HG02852 (cell line): ENCODE data around the gene RAB3C.
A peak's percentile ranks its signal among the peaks of the same experiment; 100 is the strongest.

Experiments
- ATAC-seq: cut with Tn5 transposase; IDR thresholded peaks from one replicate; pipeline ENCODE4 v1.9.1; 2021; ENCODE audit warnings: mild to moderate bottlenecking, moderate library complexity; ENCODE audit not compliant: unreplicated experiment

Gene RAB3C

DNA sequence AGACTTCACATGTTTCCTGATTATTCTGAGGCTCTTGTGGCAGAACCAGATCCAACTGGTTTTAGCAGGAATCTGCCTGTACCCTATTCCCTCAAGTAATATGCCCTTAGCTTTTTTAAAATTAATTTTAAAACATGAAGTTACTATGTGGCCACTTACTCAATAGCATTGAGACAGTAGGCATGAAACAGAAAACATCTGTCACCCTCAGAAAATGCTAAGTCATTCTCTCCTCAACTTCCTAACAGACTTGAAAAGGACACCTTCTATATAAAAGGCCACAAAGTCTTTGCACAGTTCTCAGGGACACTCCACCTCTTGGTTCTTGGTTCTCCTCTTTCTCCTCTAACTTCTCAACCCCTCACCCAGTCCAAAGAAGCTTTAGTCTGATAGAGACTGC is 277.8 kb downstream of the RAB3C start:
- ATAC-seq: no peak

DNA sequence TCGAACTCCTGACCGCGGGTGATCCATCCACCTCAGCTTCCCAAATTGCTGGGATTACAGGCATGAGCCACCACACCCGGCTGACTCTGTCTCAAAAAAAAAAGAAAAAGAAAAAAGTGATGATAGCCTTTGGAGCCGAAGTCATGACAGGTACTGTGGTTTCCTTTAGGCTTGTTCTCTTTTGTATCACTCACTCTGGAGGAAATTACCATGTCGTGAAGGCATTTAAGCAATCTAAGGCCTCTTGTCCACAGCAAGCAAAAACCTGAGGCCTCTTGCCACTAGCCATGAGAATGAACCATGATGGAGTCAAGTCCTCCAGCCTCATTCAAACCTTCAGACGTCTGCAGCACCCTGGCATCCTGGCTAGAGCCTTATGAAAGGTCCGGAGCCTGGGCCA is 286.1 kb downstream of the RAB3C start:
- ATAC-seq: no peak

DNA sequence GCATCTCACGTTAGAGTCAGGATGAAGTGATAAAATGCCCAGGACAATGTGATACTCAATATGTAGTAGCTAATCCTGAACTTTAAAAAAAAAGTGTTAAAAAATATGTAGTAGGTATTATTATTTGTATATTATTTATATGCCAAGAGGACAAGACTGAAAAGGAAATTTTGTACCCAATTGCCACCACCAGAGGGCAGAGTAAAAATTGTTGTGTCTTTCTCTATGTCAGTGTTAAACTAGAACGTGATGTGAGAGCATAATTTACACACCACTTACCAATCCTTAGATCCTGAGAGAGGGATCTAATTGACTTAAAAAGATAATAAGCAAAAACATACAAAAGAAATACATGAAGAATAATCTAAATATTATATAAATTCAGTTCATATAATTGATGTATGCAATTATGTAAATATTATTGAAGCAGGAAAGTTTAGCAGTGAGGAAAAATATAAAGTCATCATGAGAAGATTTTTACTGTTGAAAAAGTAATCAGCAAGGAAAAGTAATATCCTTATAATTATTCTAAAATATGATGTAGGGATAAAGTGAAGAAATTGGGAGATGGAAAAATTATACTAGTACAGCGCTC is 288.9 kb downstream of the RAB3C start:
- ATAC-seq: no peak

DNA sequence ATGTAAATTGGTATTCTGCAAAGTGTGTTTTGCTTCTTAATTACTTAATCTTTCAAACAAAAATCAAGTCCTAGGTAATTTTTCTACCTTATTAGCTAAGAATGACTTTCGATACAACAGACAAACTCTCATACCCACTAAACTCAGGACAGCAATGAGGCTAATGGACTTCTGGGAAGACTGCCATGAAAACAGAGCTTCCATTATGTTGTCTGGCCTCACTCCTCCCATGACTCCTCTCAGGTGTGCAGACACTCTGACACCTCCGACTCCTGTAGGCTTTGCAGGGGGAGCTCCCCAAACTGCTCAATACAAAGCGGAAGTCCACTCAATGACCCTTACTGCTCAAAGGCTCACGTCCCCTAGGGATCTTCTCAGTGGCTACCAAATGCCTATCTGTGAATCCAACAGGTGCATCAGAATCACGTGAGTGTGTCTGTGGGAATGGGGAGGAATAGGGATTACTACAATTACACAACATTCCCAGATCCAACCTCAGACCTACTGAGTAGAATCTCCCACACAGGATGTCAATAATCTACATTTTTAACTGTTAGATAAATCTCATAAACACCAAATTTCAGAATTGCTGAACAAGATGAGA is 289.9 kb downstream of the RAB3C start:
- no peak for ATAC-seq

DNA sequence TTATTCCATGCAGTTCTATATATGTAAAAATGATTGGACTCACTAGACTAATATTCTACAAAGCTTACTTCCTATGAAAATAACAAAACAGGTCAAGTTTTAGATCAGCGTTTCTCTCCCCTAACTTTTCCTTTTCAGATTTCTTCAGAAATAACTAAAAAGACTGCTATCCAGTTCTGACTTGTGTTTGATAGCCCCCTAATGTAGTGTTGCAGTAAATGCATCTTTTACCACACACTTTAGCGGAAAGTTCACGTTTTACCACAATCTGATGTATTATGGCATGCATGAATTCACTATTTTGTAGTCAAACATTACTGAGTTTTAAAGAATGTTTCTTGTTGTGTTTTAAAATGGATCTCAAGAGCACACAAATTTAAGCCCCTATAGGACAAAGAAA is 292.7 kb downstream of the RAB3C start:
- no peak for ATAC-seq

DNA sequence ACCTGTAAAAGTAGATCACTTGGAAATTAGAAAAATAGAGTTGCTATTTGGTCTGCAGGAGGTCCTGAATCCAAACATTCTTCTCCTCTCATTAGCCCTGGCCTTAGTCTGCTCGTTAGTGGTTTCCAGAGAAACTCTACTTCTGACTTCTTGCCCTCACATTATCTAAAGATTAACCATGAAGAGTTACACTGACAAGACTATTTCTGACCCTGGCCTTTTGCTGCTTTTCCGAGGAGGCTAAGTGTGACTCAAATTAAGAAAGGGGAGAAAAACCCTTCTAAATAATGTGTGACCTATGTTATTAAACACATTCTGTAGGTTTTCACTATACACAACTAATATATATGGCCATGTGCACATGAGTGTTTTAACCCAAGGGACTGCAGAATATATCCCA is 302.4 kb downstream of the RAB3C start:
- peak; percentile 46 for ATAC-seq

DNA sequence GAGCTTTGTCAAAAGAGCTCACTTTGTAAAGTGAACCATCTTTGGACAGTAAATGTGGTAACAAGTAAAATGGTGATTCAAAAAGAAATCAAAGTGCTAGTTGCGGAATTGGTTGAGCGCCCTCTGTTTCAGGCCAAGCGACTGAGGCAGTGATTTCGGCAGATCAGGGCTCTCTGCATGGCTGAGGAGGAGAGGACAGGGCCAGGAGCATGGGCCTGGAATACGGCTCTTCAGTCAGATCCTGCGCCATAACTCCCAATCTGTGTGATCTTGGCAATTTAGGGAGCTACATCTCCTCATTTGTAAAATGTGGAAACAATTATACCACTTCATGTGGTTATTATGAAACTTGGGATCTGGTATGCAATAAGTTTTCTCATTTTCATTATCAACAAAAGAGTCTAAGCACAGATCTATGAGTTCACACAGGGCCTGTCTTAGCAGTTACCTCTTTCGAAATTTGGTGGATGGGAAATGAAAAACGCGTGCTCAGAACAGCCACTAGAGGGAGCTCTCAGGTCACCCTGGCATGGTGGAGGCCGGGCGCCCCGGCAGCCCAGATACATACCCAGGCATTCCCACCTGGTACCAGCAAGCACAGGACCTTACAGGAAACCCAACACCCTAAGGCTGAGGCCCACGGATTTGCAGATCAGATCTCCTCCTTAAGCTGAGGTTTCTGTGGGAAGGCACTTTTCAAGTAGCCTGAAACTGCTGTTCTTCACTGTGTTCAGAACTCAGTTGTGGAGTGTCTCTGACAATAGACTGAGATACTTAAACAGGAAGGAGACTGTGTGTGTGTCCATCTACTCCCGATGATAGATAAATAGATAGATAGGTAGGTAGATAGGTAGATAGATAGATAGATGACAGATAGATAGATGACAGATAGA is 303.7 kb downstream of the RAB3C start:
- ATAC-seq: peak; percentile 75

DNA sequence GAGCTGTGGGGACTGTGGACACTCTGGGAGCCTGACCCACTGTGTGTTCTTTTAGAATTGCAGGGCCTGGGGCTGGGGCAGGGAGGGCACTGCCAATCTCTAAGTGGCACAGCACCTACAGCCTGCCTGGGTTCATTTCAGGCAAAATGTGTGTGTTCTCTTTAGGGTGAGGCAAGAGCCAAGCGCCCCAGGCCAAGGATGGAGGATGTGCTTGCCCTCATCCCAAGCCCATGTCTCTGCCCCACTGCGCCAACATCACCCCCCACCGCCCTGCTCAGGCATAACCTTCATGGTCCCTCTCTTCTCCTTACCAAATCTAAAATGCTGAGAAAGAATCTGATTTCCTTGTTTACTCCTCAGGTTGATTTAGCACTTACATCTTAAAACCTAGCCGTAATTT is 304.4 kb downstream of the RAB3C start:
- ATAC-seq: no peak

DNA sequence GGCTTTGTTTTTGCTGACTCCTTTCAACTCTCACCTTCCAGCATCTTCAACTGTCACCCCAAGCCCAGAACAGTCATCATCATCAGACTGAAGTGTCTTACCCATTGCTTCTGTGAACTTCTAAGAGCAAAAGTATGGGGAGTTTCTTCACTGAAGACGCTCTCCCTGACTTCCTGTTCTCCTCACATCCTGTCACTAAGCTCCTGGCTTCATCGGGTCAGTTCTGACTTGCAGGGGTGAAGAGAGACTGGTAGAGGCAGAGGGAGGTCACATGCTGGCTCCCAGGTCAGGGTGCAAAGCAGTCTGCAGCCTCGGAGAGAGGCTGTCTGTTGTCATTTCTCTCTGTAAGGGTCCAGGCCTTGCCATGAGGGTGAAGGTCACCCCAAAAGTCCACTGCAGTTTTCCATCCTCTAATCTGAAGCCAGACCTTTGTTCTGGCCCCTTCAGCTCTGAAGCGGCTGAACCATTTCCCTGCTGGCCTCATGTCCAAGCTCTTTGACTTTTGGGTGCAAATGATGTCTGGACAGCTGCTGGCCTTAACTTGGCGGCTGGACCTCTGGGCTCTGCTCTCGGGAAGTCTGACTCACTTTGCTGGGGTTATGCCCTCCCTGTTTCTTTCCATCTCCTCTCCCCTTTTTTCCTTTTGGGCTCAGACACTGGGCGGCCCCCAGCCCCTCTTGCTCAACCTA is 305.0 kb downstream of the RAB3C start:
- no peak for ATAC-seq

DNA sequence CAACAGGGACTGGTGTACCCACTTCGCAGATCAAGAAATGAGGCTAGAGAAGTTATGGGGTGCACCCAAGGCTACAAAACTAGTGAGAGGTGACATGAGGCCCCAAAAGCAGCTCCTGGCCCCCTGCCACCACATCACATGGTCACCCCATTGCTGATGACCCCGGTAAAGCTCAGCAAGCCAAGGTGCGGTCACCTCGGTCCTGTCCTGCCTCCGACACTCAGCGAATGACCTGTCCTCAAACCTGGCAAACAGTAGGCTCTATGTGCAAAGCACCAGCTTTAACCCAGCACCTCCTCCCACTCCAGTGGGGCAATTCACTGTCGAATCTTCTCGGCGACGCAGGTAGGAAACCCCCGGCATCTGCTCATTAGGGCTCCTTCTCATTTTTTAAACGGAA is 307.4 kb downstream of the RAB3C start:
- ATAC-seq: no peak

DNA sequence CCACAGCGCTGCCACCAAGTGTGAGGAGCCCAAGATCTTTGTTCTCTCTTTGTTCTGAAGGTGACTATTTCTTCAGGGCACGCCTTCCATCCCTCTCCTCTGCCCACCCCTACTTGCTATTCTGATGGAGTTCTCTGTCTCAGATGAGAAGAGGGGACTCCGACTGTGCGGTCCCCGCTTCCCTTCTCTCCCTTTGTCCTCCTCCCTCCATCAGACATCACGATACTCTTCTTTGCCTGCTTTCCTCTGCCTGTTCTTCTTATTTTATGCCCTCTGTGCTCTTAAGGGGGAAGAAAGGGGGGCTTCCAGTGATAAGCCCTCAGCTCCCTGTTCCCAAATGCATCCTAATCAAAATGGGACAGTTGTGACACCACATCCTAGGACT is 307.8 kb downstream of the RAB3C start:
- no peak for ATAC-seq

DNA sequence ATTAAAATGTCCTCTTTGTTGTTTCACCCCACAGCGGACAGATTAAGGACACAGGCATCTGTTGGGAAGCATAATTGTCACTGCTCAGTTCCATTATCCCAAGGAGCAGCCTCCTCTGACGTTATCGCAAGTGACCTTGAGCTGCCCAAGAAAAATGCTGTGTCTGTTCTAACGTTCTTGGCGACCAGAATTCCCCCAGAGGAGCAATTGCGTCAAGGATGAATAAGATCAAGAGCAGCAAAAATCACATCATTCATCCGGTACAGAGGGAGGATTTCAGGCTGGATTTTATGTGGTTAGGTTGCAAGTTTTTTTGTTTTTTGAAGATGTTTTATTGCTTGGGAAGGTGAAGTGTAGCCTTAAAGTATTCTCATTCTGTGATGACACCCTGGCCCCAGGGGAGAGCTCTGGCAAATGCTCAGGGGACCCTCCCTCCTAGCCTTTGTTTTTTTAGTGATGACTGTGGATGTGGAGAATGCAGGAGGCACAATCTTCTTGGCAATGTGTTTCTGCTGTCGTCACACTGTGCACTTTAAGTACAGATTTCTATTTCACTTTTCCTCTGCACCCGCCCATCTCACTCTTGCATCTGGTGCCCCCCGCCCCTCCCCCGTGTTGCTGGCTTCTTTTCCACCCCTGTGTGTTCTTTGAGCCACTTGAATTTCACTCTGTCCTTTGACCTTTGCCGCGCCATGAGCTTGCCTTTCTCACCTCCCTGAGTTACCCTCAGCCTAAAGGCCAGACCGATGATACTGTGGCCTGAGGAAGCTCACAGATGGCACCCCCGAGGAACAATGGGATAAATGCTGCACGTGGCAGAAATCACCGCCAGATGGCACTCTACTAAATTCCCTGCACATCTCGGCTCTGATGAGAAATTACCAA is 308.5 kb downstream of the RAB3C start:
- peak; percentile 53 for ATAC-seq

DNA sequence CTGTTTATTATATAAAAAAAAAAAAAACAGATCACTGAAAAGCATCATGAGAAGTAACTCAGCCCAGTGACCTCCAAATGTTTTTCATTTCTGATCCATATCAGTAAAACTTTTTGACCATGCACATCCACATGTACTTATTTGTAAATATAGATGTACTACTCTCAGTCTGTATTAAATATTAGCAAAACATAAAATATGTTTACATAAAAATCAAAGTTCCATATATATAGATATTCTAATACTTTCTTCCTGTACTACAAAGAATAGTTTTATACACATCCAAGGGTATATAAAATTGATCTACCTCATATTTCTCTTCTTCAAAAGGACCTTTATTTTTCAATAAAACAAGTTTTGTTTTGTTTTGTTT is 309.1 kb downstream of the RAB3C start:
- no peak for ATAC-seq

DNA sequence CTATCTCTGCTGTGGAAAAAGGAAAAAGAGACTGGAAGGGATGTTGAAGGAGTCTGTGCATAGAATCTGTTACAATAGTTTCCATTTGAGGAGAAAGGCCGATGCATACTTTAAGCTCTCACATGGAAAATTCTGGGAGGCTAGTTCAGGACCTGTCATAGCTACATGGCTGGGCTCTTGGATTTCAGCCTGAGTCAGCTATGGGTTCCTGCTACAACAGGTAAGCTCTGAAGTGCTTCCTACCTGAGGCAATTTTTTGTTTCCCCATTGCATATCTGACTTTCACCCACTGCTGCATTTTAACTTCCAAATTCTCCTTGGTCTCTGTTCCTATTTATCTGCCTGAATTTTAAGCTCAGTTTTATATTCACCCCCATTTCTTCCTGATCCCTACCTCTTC is 310.7 kb downstream of the RAB3C start:
- ATAC-seq: no peak

DNA sequence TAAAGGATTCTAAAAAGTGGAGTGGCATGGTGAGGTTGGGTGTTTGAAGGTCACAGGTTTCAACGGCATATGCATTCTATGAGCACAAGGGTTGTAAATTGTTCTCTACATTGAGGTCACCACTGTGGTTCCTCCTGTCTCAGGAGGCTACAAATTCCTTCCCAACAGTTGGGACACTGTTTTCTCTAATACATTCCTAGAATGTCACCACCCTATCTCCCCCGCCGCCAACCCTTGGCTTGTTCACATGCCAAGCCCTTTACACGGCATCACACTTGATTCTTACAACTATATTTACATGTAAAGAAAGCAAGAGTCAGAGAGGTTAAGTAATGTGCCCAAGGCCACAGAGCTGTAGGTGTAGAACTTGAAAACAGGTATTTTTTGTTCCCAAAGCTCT is 315.1 kb downstream of the RAB3C start:
- ATAC-seq: no peak

DNA sequence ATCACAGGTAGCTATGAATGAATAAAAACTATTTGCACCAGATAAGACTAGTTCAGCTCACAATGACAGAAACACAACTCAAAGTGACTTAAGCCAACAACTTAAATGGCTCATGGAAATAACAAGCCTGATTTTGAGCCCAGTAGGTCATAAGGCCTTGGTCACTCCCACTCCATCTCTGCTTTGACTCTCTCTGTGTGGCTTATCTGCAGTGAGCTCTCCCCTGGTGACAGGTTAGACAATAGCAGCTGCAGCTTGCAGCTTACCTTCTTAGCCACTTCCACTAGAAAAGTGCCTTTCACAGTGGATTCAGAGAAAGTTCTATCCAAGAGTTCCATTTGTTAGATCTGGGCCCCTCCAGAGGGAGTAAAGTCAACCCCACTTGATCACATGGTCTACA is 315.7 kb downstream of the RAB3C start:
- ATAC-seq: no peak

DNA sequence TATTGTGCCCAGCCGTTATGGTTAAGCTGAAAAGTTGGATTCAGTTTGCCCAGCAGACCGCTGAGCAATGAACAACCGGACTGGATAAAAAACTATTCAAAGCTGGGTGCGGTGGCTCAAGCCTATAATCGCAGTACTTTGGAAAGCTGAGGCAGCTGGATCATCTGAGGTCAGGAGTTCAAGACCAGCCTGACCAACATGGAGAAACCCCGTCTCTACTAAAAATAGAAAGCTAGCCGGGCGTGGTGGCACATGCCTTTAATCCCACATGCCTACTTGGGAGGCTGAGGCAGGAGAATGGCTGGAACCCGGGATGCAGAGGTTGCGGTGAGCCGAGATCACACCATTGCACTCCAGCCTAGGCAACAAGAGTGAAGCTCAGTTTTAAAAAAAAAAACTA is 318.4 kb downstream of the RAB3C start:
- ATAC-seq: no peak

DNA sequence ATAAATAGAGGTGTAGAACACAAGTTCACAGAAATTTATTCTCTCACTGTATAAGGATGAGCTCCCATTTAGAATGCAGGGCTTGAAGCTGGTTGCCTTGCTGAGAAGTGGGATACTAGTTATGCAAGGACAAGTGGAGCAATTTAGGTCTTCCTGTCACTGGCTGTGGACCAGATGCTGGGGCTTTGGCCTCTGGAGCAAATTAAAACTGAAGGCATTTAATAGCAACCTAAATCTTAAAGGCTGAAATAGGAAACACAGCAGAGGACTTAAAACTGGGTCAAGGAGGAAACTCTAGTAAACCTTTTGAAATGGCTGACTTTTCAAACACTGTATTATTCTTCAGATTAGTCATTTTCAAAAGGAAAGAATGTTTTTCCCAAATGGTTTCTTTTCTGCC is 319.4 kb downstream of the RAB3C start:
- no peak for ATAC-seq

DNA sequence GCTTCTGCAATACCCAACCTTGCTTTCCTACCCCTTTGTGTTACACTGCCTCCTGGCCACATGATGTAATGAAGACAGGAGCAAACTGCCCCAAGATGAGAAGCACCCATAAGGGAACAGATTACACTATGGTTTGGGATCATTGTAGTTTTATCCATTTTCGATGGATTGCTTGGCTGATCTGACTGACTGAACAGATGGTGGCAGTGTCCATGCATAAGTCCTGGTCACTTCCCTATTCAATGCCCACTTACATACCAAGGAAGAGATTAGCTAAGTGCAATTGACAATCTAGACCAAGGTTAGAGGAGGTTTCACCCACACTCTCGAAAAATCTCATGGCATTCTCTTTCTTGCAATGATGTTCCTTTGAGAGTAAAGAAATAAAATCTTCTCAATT is 319.9 kb downstream of the RAB3C start:
- no peak for ATAC-seq

DNA sequence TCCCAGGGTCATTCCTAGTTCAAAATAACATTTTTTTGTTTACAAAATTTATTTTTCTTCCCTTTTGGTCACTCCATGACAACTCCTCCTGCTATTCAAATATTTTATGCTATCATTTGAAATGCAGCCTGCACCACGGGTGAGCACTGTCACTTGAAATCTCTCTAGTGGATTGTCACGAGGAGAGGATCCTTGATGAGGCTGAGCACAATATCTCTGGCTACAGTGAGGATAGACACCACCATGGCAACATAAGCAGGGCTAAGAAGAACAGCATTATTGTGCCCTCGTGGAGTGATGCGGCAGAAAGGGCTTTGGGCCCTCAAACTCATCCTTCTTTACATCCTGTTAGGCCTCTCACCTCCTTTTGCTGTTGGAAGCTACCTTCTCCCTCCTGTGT is 321.9 kb downstream of the RAB3C start:
- ATAC-seq: no peak

DNA sequence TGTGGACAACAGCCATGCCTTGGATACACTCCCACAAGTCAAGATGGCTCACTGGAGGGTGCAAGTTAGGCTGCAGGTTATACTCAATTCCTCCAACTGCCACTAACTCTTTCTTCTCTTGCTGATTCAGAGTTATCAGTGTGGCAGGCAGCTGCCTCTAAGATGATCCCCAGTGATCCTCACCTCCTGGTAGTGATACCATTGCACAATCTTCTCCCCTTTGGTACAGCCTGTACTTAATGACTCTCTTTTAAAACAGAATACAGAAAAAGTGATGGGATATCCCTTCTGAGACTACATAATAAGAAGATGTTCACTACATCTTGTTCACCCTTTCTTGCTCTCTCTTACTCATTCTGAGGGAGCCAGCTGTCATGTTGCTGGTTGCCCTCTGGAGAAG is 323.1 kb downstream of the RAB3C start:
- ATAC-seq: no peak
